ENCODE data around the gene SYTL4. TPM values are rescaled to one million over a fixed set of nuclear protein-coding genes. Genes with fewer than 3 reads are reported as not detected.

SYTL4 gene
- total RNA-seq, 6 donors from 2014 or later, result 7.4 to 26.2 (median 15.9) TPM

DNA sequence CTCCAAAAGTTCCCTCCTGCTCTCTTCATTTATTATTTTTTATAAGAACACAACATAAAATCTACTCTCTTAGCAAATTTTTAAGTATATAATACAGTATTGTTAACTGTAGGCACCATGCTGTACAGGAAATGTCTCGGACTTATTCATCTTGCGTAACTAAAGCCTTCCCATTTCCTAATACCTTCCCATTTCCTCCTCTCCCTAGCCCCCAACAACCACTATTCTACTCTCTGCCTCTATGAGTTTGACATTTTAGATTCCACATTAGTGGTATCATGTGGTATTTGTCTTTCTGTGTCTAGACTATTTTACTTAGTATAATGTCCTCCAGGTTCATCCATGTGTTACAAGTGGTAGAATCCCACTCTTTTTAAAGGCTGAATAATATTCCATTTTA is 15.8 kb upstream of the SYTL4 start:
- Histone ChIP-seq H3K9me3 (no peaks in the 10 kb centered on the region), H3K27me3 (no peaks in the 10 kb centered on the region), H3K4me3 (no peak overlapping the region), H3K4me1 (no peaks in the 10 kb centered on the region), H3K27ac (peak overlapping the region in 1 of 4 donors; percentile 34), H3K36me3 (no peaks in the 10 kb centered on the region)
- TF ChIP-seq, protein P1, sequence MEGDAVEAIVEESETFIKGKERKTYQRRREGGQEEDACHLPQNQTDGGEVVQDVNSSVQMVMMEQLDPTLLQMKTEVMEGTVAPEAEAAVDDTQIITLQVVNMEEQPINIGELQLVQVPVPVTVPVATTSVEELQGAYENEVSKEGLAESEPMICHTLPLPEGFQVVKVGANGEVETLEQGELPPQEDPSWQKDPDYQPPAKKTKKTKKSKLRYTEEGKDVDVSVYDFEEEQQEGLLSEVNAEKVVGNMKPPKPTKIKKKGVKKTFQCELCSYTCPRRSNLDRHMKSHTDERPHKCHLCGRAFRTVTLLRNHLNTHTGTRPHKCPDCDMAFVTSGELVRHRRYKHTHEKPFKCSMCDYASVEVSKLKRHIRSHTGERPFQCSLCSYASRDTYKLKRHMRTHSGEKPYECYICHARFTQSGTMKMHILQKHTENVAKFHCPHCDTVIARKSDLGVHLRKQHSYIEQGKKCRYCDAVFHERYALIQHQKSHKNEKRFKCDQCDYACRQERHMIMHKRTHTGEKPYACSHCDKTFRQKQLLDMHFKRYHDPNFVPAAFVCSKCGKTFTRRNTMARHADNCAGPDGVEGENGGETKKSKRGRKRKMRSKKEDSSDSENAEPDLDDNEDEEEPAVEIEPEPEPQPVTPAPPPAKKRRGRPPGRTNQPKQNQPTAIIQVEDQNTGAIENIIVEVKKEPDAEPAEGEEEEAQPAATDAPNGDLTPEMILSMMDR (IDR thresholded peaks at IDR 0.05), result no peak
- no peak for TF ChIP-seq POLR2A (IDR thresholded peaks at IDR 0.05)
- no peak for TF ChIP-seq POLR2AphosphoS5 (IDR thresholded peaks at IDR 0.05)
- no peak for TF ChIP-seq EP300 (IDR thresholded peaks at IDR 0.05)
- WGBS, 2 donors, result 57 to 67% methylated on average over 2 of the region's 2 CpGs
- no peak for DNase-seq
- no peak for ATAC-seq (ENCODE audit: low FRiP score in 2 of 2)

DNA sequence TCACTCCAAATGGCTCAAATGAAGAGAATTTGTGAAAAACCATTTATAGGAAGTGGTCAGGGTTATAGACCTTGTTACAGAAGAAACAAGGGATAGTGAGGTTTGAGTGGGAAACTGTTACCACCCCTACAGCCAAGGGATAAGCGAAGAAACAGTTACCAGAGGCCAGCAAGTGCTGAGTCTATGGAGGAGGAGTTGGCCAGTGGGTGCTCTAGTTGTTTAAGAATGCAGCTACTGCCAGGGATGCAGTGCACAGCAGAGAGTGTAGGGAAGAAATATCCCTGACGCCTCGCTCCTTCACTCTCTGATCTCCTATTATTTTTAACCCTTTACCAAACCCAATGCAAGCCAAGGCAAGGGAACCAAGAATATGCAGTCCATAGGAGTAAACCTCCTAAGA is 15.2 kb upstream of the SYTL4 start:
- H3K36me3 ChIP-seq, result no peaks in the 10 kb centered on the region
- H3K4me3 ChIP-seq, result no peak overlapping the region
- H3K4me1 ChIP-seq, result no peaks in the 10 kb centered on the region
- H3K9me3 ChIP-seq, result no peaks in the 10 kb centered on the region
- no peak for TF ChIP-seq POLR2AphosphoS5 (IDR thresholded peaks at IDR 0.05)
- no peak for TF ChIP-seq POLR2A (IDR thresholded peaks at IDR 0.05)
- TF ChIP-seq, protein P1 (IDR thresholded peaks at IDR 0.05), result no peak
- TF ChIP-seq EP300 (IDR thresholded peaks at IDR 0.05), result no peak
- ATAC-seq (ENCODE audit: low FRiP score in 2 of 2) (no peak), DNase-seq (no peak)
- H3K27me3 ChIP-seq, result no peaks in the 10 kb centered on the region
- 20 to 48% methylated on average over 3 of the region's 3 CpGs for WGBS, 2 donors
- no peak overlapping the region for H3K27ac ChIP-seq

DNA sequence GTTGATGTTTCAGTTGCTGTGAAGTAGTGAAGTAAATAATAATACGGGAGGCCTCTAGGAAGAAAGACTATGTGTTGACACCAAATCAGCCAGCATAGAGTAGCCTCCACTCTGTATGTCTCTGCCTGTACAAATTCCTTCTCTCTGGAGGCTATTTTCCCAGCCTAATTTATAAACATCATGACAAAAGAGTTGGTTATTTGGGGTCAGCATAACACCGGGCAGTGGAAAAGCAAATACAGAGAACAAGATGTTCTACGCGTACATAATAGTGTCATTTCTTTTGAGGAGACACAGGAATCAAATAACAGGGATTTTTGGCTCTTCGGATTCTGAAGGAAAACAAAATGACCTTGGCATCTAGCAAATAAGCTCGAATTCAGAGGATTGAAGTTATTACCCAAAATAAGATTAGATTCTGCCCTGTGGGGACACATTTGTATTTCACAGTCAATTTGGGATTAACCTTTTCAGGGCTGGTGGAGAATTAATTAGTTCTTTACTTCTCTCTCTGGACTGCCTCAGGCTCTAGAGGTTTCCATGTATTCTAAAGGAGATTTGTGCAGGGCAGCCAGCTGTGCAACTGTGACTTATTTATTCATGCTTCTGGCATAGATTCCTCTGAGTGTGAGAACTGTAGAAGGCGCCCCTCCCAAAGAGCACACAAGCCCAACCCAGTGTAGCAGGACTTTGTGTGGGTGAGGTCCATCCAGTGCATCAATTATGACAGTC is 14.1 kb upstream of the SYTL4 start:
- 39 to 62% methylated on average over 7 of the region's 7 CpGs for WGBS, 2 donors
- Histone ChIP-seq H3K4me3 (no peak overlapping the region), H3K36me3 (no peaks in the 10 kb centered on the region), H3K9me3 (no peaks in the 10 kb centered on the region), H3K4me1 (no peaks in the 10 kb centered on the region), H3K27ac (peak overlapping the region in 2 of 4 donors; percentile 18 to 35), H3K27me3 (no peaks in the 10 kb centered on the region)
- TF ChIP-seq POLR2AphosphoS5 (IDR thresholded peaks at IDR 0.05) (no peak), EP300 (IDR thresholded peaks at IDR 0.05) (no peak), POLR2A (IDR thresholded peaks at IDR 0.05) (no peak)
- TF ChIP-seq, protein P1 (IDR thresholded peaks at IDR 0.05), result no peak
- DNase-seq (no peak), ATAC-seq (ENCODE audit: low FRiP score in 2 of 2) (peak; percentile 48 to 63)

DNA sequence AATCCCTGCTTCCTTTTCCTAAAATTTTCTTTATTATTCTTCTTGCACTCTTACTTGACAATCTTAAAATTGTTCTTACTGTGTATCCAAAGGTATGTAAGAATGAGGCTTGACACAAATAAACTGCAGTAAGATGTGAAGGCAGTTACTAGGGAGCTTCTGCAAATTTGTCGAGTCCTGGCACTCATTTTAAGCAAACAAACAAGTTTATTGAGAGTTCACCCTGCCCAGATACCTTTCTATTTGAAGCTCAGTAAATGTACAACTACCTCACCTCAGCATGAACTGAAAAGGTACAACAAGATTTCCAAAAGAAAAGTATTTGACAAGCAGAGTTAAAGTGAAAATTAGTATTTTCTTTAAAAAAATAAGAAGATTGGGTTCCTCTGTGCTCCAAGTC is 13.3 kb upstream of the SYTL4 start:
- no peak overlapping the region for H3K4me3 ChIP-seq
- DNase-seq (no peak), ATAC-seq (ENCODE audit: low FRiP score in 2 of 2) (no peak)
- H3K27ac ChIP-seq, result peak overlapping the region in 1 of 4 donors; percentile 18
- H3K4me1 ChIP-seq, result no peaks in the 10 kb centered on the region
- WGBS, 2 donors, result 13 to 43% methylated on average over 1 of the region's 1 CpG
- no peaks in the 10 kb centered on the region for H3K9me3 ChIP-seq
- TF ChIP-seq EP300 (IDR thresholded peaks at IDR 0.05), result no peak
- TF ChIP-seq POLR2AphosphoS5 (IDR thresholded peaks at IDR 0.05), result no peak
- TF ChIP-seq POLR2A (IDR thresholded peaks at IDR 0.05), result no peak
- TF ChIP-seq, protein P1 (IDR thresholded peaks at IDR 0.05), result no peak
- no peaks in the 10 kb centered on the region for H3K36me3 ChIP-seq
- H3K27me3 ChIP-seq, result no peaks in the 10 kb centered on the region

All from upper lobe of left lung (tissue), 6 donors.